ENCODE measurements around the gene CGRRF1.

The CGRRF1 gene

GRCh38 chr14:54488318-54488645 is 21.4 kb upstream of the CGRRF1 start:
- POLR2A ChIA-PET = interaction anchor here (0.8 to 1.2 kb wide), 3 partner anchors 9 to 21 kb away, joined by 3 read pairs; partner anchors contain the start of gene CGRRF1
- H3K4me3 ChIP-seq (ENCODE audit: low read depth, low read length) = peak overlapping the region; percentile 96
- TF ChIP-seq CTCF (IDR thresholded peaks at IDR 0.05; ENCODE audit: insufficient read depth, low read length, missing control alignments) = no peak
- no peak for DNase-seq (ENCODE audit: low read depth, low spot score)
- CTCF ChIA-PET = interaction anchor here (1.0 to 10.5 kb wide), 13 partner anchors 9 to 493 kb away, joined by 3 to 113 read pairs (median 4); partner anchors contain the start of gene CGRRF1

GRCh38 chr14:54488646-54489317 is 20.9 kb upstream of the CGRRF1 start, which contains the start of gene GMFB:
GMFB (minus strand) TSS chr14:54488980; CDS start chr14:54488927, 53 bp downstream.
- peak; percentile 55 for DNase-seq (ENCODE audit: low read depth, low spot score)
- peak within 1 kb of the TSS; percentile 96 for H3K4me3 ChIP-seq (ENCODE audit: low read depth, low read length)
- CTCF ChIA-PET = interaction anchor here (0.6 to 10.5 kb wide), 14 partner anchors 8 to 1594 kb away, joined by 3 to 113 read pairs (median 4); partner anchors contain the start of gene CGRRF1
- peak; percentile 30 for TF ChIP-seq CTCF (IDR thresholded peaks at IDR 0.05; ENCODE audit: insufficient read depth, low read length, missing control alignments)
- POLR2A ChIA-PET = interaction anchor here (0.5 to 0.9 kb wide), 3 partner anchors 13 to 190 kb away, joined by 3 read pairs; partner anchors contain the start of gene CGRRF1

- ChIA-PET CTCF (interaction anchor here (0.6 to 10.5 kb wide), 11 partner anchors 8 to 1593 kb away, joined by 3 to 113 read pairs (median 4); partner anchors contain the start of gene CGRRF1), POLR2A (no interaction called here)
- no peak for DNase-seq (ENCODE audit: low read depth, low spot score)
- TF ChIP-seq CTCF (IDR thresholded peaks at IDR 0.05; ENCODE audit: insufficient read depth, low read length, missing control alignments) = no peak
- H3K4me3 ChIP-seq (ENCODE audit: low read depth, low read length) = peak overlapping the region; percentile 96
Observed at GRCh38 chr14:54489318-54489683, 20.4 kb upstream of the CGRRF1 start.

GRCh38 chr14:54489731-54490444 is 19.8 kb upstream of the CGRRF1 start:
- H3K4me3 ChIP-seq (ENCODE audit: low read depth, low read length) = no peak overlapping the region; the same call in 1 of the 2 replicates
- DNase-seq (ENCODE audit: low read depth, low spot score) = no peak
- POLR2A ChIA-PET = no interaction called here
- no peak for TF ChIP-seq CTCF (IDR thresholded peaks at IDR 0.05; ENCODE audit: insufficient read depth, low read length, missing control alignments)
- CTCF ChIA-PET = interaction anchor here (0.8 to 10.5 kb wide), 12 partner anchors 7 to 314 kb away, joined by 3 to 113 read pairs (median 4); partner anchors contain the start of gene CGRRF1

GRCh38 chr14:54490445-54491175 is 19.1 kb upstream of the CGRRF1 start:
- ChIA-PET CTCF (interaction anchor here (0.8 to 10.5 kb wide), 4 partner anchors 8 to 41 kb away, joined by 3 to 113 read pairs (median 4); partner anchors contain the start of gene CGRRF1), POLR2A (no interaction called here)
- no peak for DNase-seq (ENCODE audit: low read depth, low spot score)
- no peak for TF ChIP-seq CTCF (IDR thresholded peaks at IDR 0.05; ENCODE audit: insufficient read depth, low read length, missing control alignments)
- H3K4me3 ChIP-seq (ENCODE audit: low read depth, low read length) = no peak overlapping the region
